OCI-LY7 (cell line): ENCODE results near the gene SYCP1.

Experiments used
- EZH2phosphoT487 ChIP-seq: fragments of 200-600 bp; sonication (generic); IDR thresholded peaks from 2 replicates; pipeline ENCODE4 v1.6.1; 2018; ENCODE audit warnings: low read depth, borderline replicate concordance, mild to moderate bottlenecking, mixed run types, antibody characterized with exemption, low read length, moderate library complexity, mixed read lengths
- TF ChIP-seq, protein P1 (sequence below): fragments of 200-600 bp; sonication (generic); conservative IDR thresholded peaks from 2 replicates; pipeline ENCODE4 v1.5.1; 2014; ENCODE audit warnings: mild to moderate bottlenecking, antibody characterized with exemption, low read length, moderate library complexity, mixed read lengths

DNA sequence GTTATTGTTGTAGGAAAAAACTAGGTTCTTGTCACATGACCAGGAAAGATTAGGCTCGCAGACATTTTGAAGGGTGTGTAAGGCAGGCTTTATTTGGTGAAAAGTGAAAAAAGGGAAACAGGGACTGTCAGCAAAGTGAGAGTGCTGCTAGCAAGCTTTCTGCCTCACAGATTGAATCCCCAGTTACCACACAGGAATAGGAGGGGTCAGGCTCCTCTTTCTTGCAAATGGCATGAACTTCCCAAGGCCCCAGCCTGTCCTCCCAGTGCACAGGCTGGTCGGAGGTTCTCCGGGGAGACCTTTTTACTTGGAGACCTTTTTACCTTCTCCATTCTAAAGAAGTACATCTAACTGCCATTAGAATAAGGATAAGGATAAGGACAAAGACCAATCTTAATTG lies 42.1 kb downstream of the SYCP1 start:
- TF ChIP-seq, protein P1, sequence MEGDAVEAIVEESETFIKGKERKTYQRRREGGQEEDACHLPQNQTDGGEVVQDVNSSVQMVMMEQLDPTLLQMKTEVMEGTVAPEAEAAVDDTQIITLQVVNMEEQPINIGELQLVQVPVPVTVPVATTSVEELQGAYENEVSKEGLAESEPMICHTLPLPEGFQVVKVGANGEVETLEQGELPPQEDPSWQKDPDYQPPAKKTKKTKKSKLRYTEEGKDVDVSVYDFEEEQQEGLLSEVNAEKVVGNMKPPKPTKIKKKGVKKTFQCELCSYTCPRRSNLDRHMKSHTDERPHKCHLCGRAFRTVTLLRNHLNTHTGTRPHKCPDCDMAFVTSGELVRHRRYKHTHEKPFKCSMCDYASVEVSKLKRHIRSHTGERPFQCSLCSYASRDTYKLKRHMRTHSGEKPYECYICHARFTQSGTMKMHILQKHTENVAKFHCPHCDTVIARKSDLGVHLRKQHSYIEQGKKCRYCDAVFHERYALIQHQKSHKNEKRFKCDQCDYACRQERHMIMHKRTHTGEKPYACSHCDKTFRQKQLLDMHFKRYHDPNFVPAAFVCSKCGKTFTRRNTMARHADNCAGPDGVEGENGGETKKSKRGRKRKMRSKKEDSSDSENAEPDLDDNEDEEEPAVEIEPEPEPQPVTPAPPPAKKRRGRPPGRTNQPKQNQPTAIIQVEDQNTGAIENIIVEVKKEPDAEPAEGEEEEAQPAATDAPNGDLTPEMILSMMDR: no peak
- no peak for TF ChIP-seq EZH2phosphoT487
